CMK (cell line): ENCODE measurements around the gene FHIT.
"Not testable (repeated sequence)": the region's sequence is repeated elsewhere in the genome, so short reads cannot be mapped to it uniquely, and the experiment has no call there.

Source experiments
- DNase-seq: peaks from one replicate; pipeline ENCODE4 v3.0.0-alpha.2; 2010; ENCODE audit warnings: low read depth

FHIT gene

DNA sequence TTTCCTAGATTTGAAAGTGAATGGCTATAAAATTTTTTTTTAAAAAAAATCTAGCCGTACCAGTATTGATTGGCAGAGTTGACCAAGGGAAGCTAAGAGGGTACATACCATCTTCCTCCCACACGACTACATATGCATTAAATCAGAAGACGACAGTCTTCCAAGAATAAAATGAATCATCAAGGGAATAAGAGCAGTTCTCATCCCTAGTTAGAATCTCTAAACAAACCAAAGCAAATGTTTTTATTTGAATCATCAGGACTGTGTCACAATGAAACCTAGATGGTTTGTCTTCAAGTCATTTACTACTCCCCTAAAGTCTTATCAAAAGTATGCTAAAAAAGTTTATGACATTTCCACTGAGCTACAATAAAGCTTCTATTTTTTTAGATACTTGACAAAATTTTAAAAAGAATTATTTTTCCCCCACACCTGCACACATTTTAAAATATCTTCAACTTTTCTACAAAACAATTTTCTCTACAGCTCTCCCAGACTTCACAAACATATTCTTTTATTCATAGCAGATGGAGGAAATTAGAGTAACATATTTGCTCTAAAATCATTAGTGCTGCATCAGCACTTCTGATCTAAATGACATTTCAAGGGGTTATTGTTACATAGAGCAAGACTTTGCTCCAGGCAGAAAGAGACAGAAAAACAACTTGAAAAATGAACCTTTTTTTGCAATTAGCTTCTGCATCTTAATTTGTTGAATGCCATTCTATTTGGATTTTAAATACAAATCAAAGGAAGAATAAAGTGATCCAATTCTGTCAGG lies 547.1 kb downstream of the FHIT start:
- DNase-seq: no peak

- no peak for DNase-seq
Observed at GRCh38 chr3:60703008-60703407, 548.2 kb downstream of the FHIT start.

GRCh38 chr3:60698117-60698516 lies 553.1 kb downstream of the FHIT start:
- no peak for DNase-seq

GRCh38 chr3:60697132-60697531 lies 554.1 kb downstream of the FHIT start:
- DNase-seq: no peak

DNA sequence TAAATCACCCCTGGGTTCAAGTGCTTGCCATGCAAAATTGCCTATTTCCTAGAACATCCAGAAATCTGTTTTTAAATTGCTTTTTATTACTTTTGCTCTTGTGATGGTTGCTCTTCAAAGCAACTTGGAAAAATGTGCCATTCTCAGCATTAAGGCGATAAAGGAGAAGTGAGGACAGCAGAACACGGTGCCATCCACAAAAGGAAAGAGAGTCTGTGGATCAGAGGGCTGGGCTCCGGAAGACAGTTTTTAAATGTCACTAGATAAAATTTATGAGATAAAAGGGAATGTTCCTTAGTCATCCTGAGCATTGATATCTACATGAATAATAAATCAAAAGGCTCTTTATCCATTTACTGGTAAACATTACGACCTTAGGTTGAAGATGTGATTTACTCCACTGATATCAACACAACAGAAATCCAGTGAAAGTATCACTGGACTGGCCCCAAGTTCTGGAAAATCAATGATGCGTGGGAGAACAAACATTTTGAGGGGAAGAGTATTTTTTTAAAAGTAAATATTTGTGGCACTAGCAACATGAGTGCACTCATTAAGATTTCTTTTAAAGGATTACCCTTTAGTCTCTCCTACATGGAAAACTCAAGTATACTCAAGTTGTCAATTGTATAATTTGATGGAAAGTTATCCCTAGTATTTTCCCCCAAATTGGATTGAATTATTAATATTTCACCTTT lies 554.7 kb downstream of the FHIT start:
- no peak for DNase-seq

GRCh38 chr3:60675424-60675823 lies 575.8 kb downstream of the FHIT start:
- no peak for DNase-seq

- DNase-seq: no peak
Observed at GRCh38 chr3:60674870-60675269, 576.4 kb downstream of the FHIT start.

- DNase-seq: no peak
Observed at GRCh38 chr3:60673123-60673522, 578.1 kb downstream of the FHIT start.

GRCh38 chr3:60672337-60672736 lies 578.9 kb downstream of the FHIT start:
- DNase-seq: not testable (repeated sequence)

DNA sequence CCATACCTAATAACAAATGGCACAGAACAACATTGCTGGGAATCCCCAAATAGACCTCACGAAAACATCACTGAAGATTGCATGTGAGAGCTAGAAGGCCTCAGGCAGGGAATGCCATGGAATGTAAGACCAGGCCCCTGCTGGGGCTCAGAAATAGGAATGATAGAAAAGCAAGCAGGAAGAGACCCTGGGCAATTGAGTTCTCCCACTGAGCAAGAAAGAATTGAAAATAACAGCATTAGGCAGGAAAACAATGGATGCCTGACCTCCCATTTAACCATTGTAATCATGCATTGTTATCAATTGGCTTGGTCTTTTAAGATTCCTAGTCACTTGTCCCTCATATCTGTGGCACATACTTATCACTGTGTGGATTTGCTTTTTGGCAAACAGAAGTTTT lies 581.6 kb downstream of the FHIT start:
- DNase-seq: no peak

- DNase-seq: no peak
Observed at GRCh38 chr3:60660026-60660425, 591.2 kb downstream of the FHIT start.

GRCh38 chr3:60659098-60659497 lies 592.2 kb downstream of the FHIT start:
- no peak for DNase-seq

DNA sequence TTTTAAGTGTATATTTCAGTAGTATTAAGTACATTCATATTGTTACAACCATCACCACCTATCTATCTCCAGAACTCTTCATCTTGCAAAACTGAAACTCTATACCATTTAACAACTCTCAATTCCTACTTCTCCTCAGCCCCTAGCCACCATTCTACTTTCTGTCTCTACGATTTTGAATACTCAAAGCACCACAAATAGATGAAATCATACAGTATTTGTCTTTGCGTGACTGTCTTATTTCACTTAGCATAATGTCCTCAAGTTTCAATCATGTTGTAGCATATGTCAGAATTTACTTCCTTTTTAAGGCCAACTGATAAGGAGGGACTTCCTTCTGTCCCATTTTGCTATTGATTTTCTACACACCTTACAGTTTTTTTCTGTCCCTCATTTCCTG lies 593.3 kb downstream of the FHIT start:
- DNase-seq: peak; percentile 9

- no peak for DNase-seq
Observed at GRCh38 chr3:60652829-60653228, 598.4 kb downstream of the FHIT start.

GRCh38 chr3:60651799-60652198 lies 599.5 kb downstream of the FHIT start:
- DNase-seq: no peak

DNA sequence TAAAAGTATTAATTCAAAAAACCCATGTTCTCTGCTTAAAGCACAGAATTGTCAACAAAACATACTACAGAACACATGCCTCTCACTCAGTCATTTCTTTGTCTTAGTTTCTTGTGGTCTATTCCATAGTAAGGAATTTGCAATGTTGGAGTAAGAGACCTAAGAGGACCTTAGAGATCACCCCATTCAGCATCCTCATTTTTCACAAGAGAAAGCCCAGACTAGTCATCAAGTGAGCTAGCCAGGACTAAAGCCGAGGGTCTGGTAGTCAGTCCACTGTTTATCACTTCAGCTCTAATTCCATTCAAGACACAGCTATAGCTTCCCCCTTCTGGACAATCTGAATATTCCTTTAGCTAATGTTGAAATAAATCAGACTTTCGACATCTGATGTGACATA lies 601.1 kb downstream of the FHIT start:
- no peak for DNase-seq

- DNase-seq: no peak
Observed at GRCh38 chr3:60645801-60646200, 605.5 kb downstream of the FHIT start.

- no peak for DNase-seq
Observed at GRCh38 chr3:60643831-60644230, 607.4 kb downstream of the FHIT start.

GRCh38 chr3:60641354-60641753 lies 609.9 kb downstream of the FHIT start:
- no peak for DNase-seq

DNA sequence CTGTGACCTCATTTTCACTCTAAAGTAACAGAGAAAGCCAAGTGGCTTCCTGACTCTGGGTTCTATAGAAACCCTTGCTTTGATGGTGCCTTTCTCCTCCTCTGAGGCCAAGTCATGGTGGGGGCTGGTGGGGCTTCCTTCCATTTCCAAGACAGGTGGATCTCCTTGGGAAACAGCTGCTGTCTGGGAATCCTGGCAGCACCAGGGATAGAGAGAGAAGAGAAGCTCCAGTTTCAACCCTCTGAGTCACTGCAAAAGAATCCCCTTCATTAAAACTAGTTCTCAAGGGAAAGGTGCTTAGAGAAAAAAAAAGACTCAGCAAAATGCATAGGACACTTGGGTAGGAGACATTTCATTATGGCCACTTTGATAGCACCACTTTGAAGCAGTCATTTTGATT lies 614.4 kb downstream of the FHIT start:
- no peak for DNase-seq

DNA sequence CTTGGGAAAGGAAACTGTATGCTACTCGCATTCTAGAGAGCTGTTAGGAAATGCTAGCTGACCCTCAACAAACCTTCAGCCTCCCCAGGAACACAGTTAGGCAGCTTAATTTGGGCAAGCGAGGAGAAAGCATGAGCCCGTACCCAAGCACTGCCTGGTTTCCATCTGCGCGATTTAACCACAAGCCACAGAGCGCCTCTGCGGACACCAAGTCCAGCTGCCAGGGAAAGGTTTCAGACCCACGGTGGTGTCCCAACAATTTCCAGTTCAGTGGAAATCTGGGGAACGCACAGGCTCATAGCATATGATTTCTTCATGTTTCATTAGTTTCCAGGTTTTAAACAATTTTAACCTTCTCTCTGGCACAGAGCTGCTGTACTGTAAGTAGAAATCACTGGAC lies 617.6 kb downstream of the FHIT start:
- DNase-seq: no peak

DNA sequence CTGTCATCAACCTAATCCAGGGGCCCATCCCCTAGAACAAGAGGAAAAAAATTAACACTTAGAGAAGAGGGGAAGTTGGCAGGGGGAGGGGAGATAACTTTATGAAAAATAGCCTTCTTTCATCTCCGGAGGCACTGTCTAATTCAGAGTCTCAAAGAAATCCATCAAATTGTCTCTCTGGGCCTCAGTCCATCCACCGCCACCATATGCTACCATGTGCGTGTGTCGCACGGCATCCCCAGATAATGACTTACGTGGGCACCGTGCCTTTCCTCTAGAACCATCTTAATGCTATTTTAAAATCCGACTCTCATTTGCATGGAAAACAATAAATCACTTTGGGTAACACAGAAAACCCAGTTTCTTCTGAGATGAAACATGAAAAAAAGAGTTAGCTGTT lies 619.7 kb downstream of the FHIT start:
- DNase-seq: no peak

DNA sequence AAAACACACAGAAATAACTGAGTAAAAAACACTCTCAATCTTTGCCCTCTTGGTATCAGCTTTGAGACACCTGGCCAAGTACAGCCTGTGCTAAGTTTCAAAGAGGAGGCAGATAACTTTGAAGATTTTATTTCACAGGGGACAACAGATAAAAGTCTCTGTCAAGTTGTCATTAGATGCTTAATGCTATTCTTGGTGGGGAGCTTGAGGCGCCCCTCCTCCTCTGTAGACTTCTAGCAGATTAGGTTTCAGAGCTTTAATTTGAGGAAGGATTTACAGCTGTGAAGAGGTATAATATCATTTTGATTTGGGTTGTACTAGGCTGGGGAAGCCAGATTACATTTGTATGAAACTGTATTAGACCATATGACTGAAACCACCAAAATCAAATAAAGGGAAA lies 620.3 kb downstream of the FHIT start:
- no peak for DNase-seq

- DNase-seq: no peak
Observed at GRCh38 chr3:60629816-60630215, 621.4 kb downstream of the FHIT start.
